IMR-90 (cell line): Measurements from ENCODE around the gene TMEM131. TPM values are rescaled to one million over a fixed set of nuclear protein-coding genes. Genes with fewer than 3 reads are reported as not detected.

Experiments used
- ATAC-seq: fragments of 200-7000 bp; cut with Tn5 transposase; 2 replicates; pipeline ENCODE4 v1.9.1; 2020; ENCODE audit warnings: low read depth, mild to moderate bottlenecking, moderate library complexity
- BruUV-seq: library from RNA; stranded (reverse); fragments of 400-500 nt; replicated peaks from 2 replicates; lab custom pipeline; 2021; lab: Mats Ljungman, UMichigan
- CTCF ChIA-PET: fragments of 300-600 bp; formaldehyde crosslinking; extraction: SDS; loops from one replicate; lab custom pipeline; 2021; ENCODE audit warnings: antibody characterized with exemption; lab: Yijun Ruan, JAX
- POLR2A ChIA-PET: fragments of 300-600 bp; sonication (Branson Sonifier 250); formaldehyde crosslinking; loops from one replicate; lab custom pipeline; 2022; ENCODE audit warnings: antibody characterized with exemption; ENCODE audit not compliant: unreplicated experiment; lab: Charles Lee
- DNase-seq: peaks from one replicate; pipeline ENCODE4 v3.0.0; 2013
- H2AFZ ChIP-seq: replicated peaks from 2 replicates; pipeline ENCODE3; 2013; ENCODE audit warnings: low read length, mild to moderate bottlenecking; ENCODE audit not compliant: poor library complexity
- H2AK5ac ChIP-seq: 2 replicates; pipeline ENCODE4 v1.6.1; 2013; ENCODE audit warnings: low read depth, low read length, inconsistent platforms
- H2AK9ac ChIP-seq: replicated peaks from 2 replicates; pipeline ENCODE3; 2013; ENCODE audit warnings: mild to moderate bottlenecking, low read depth, low read length, moderate library complexity; ENCODE audit not compliant: poor library complexity
- H2BK120ac ChIP-seq: 2 replicates; pipeline ENCODE4 v1.6.1; 2013; ENCODE audit warnings: low read depth, low read length, inconsistent platforms
- H2BK15ac ChIP-seq: 3 replicates; pipeline ENCODE4 v1.6.1; 2013; ENCODE audit warnings: low read depth, low read length, inconsistent platforms
- H2BK20ac ChIP-seq: 2 replicates; pipeline ENCODE4 v1.6.1; 2013; ENCODE audit warnings: low read depth, mild to moderate bottlenecking, inconsistent platforms, low read length, moderate library complexity
- H2BK5ac ChIP-seq: 2 replicates; pipeline ENCODE4 v1.6.1; 2013; ENCODE audit warnings: mild to moderate bottlenecking, low read depth, low read length, inconsistent platforms; ENCODE audit not compliant: poor library complexity, severe bottlenecking
- H3K14ac ChIP-seq: replicated peaks from 2 replicates; pipeline ENCODE4 v1.6.1; 2013; ENCODE audit warnings: low read depth, low read length, inconsistent platforms
- H3K18ac ChIP-seq: 2 replicates; pipeline ENCODE4 v1.6.1; 2013; ENCODE audit warnings: low read depth, low read length, control low read depth
- H3K23ac ChIP-seq: 2 replicates; pipeline ENCODE4 v1.6.1; 2013; ENCODE audit warnings: low read depth, low read length, inconsistent platforms
- H3K27ac ChIP-seq: 2 replicates; pipeline ENCODE4 v1.5.1; 2013; ENCODE audit warnings: mild to moderate bottlenecking, control low read depth, low read length; ENCODE audit not compliant: insufficient read depth
- H3K27me3 ChIP-seq: 2 replicates; pipeline ENCODE4 v1.6.1; 2013; ENCODE audit warnings: low read length; ENCODE audit not compliant: control insufficient read depth, insufficient read depth
- H3K36me3 ChIP-seq: 2 replicates; pipeline ENCODE4 v1.6.1; 2013; ENCODE audit warnings: low read length, mixed read lengths; ENCODE audit not compliant: control insufficient read depth, insufficient read depth
- H3K4ac ChIP-seq: 2 replicates; pipeline ENCODE4 v1.6.1; 2013; ENCODE audit warnings: low read depth, low read length, inconsistent platforms
- H3K4me1 ChIP-seq: 2 replicates; pipeline ENCODE4 v1.6.1; 2013; ENCODE audit warnings: low read length, mixed read lengths; ENCODE audit not compliant: control insufficient read depth, insufficient read depth
- H3K4me2 ChIP-seq: 2 replicates; pipeline ENCODE4 v1.6.1; 2013; ENCODE audit warnings: low read depth, mild to moderate bottlenecking, control low read depth, low read length, moderate library complexity
- H3K4me3 ChIP-seq: 2 replicates; pipeline ENCODE4 v1.5.1; 2013; ENCODE audit warnings: low read depth, mild to moderate bottlenecking, control low read depth, low read length, moderate library complexity; ENCODE audit not compliant: insufficient read depth
- H3K56ac ChIP-seq: 2 replicates; pipeline ENCODE4 v1.6.1; 2013; ENCODE audit warnings: low read length, inconsistent platforms; ENCODE audit not compliant: insufficient read depth; ENCODE audit errors: extremely low read depth
- H3K79me1 ChIP-seq, 2 experiments: 2 replicates each; pipeline ENCODE4 v1.6.1; 2013; ENCODE audit warnings: low read length in 2 of 2, inconsistent platforms in 1 of 2, low read depth in 1 of 2
- H3K9ac ChIP-seq: 2 replicates; pipeline ENCODE4 v1.6.1; 2013; ENCODE audit warnings: low read depth, low read length, control low read depth
- H3K9me1 ChIP-seq: 2 replicates; pipeline ENCODE4 v1.6.1; 2013; ENCODE audit warnings: low read length, inconsistent platforms; ENCODE audit not compliant: insufficient read depth
- H3K9me3 ChIP-seq: 2 replicates; pipeline ENCODE4 v1.6.1; 2013; ENCODE audit warnings: low read length; ENCODE audit not compliant: control insufficient read depth, insufficient read depth
- H4K20me1 ChIP-seq: 2 replicates; pipeline ENCODE4 v1.6.1; 2013; ENCODE audit warnings: low read length, inconsistent platforms; ENCODE audit not compliant: insufficient read depth
- H4K5ac ChIP-seq: 2 replicates; pipeline ENCODE4 v1.6.1; 2013; ENCODE audit warnings: mild to moderate bottlenecking, low read depth, low read length, control low read depth
- H4K8ac ChIP-seq, 2 experiments: 2 replicates each; pipeline ENCODE4 v1.6.1; 2013; ENCODE audit warnings: low read depth in 2 of 2, low read length in 2 of 2, control low read depth in 1 of 2, inconsistent platforms in 1 of 2
- H4K91ac ChIP-seq: 2 replicates; pipeline ENCODE4 v1.6.1; 2013; ENCODE audit warnings: low read depth, low read length, inconsistent platforms; ENCODE audit not compliant: insufficient read depth
- BHLHE40 ChIP-seq: fragments of 150-350 bp; IDR thresholded peaks from 2 replicates; pipeline ENCODE4 v1.6.1; 2016; ENCODE audit warnings: mild to moderate bottlenecking, low read depth, low read length
- CEBPB ChIP-seq: IDR thresholded peaks from 2 replicates; pipeline ENCODE4 v1.6.1; 2012; ENCODE audit warnings: low read depth, low read length, improper control_type of control experiment
- CHD1 ChIP-seq: IDR thresholded peaks from 2 replicates; pipeline ENCODE4 v1.6.1; 2012; ENCODE audit warnings: low read depth, low read length, improper control_type of control experiment
- ELK1 ChIP-seq: fragments of 150-350 bp; IDR thresholded peaks from 2 replicates; pipeline ENCODE4 v1.6.1; 2016; ENCODE audit warnings: low read depth, mild to moderate bottlenecking, low read length, moderate library complexity, borderline replicate concordance
- FOS ChIP-seq: fragments of 150-350 bp; IDR thresholded peaks from 2 replicates; pipeline ENCODE4 v1.6.1; 2016; ENCODE audit warnings: low read depth, low read length
- MAFK ChIP-seq: IDR thresholded peaks from 2 replicates; pipeline ENCODE4 v1.6.1; 2012; ENCODE audit warnings: low read depth, low read length, improper control_type of control experiment
- MAZ ChIP-seq: IDR thresholded peaks from 2 replicates; pipeline ENCODE4 v1.6.1; 2012; ENCODE audit warnings: low read depth, mild to moderate bottlenecking, low read length, improper control_type of control experiment, moderate library complexity, borderline replicate concordance
- MXI1 ChIP-seq: IDR thresholded peaks from 2 replicates; pipeline ENCODE4 v1.6.1; 2012; ENCODE audit warnings: low read depth, mild to moderate bottlenecking, low read length, moderate library complexity, borderline replicate concordance
- POLR2A ChIP-seq: IDR thresholded peaks from 2 replicates; pipeline ENCODE4 v1.6.1; 2012; ENCODE audit warnings: mild to moderate bottlenecking, low read depth, low read length
- RAD21 ChIP-seq: IDR thresholded peaks from 2 replicates; pipeline ENCODE4 v1.6.1; 2012; ENCODE audit warnings: low read length, improper control_type of control experiment
- RCOR1 ChIP-seq: IDR thresholded peaks from 2 replicates; pipeline ENCODE4 v1.6.1; 2012; ENCODE audit warnings: mild to moderate bottlenecking, low read length, improper control_type of control experiment; ENCODE audit not compliant: insufficient replicate concordance
- RFX5 ChIP-seq: IDR thresholded peaks from 2 replicates; pipeline ENCODE4 v1.8.0; 2012; ENCODE audit warnings: low read depth, mild to moderate bottlenecking, low read length, moderate library complexity
- SMC3 ChIP-seq: fragments of 150-350 bp; IDR thresholded peaks from 2 replicates; pipeline ENCODE4 v1.6.1; 2016; ENCODE audit warnings: low read depth, mild to moderate bottlenecking, antibody characterized with exemption, low read length, moderate library complexity
- WGBS, 2 experiments: methylation state at CpG; one replicate each; pipeline versions ENCODE4 v1.1.5 to v1.1.7; 2013; ENCODE audit warnings: missing lambda C conversion rate in 2 of 2; ENCODE audit not compliant: insufficient read length in 1 of 2; ENCODE audit errors: extremely low coverage in 2 of 2; 5-methylcytosine and 5-hydroxymethylcytosine counted together
- dilution Hi-C: fragments of 300-500 bp; cut with HindIII; formaldehyde crosslinking; loops from one replicate; pipeline ENCODE4 v1.14.3; 2018; ENCODE audit warnings: low sequenced_read_pairs; ENCODE audit not compliant: unreplicated experiment
- in situ Hi-C: fragments of 300-500 bp; cut with MboI; formaldehyde crosslinking; loops from 3 replicates; pipeline ENCODE4 v1.14.3; 2019; ENCODE audit warnings: low sequenced_read_pairs, inconsistent platforms, mixed read lengths
- intact Hi-C: fragments of 100-400 bp; cut with micrococcal nuclease; formaldehyde crosslinking; loops from 2 replicates; pipeline ENCODE4 v1.10.0; 2022
- polyA plus RNA-seq, 3 experiments: library from polyadenylated mRNA; depleted of rRNA; stranded (reverse); fragments of >200 nt; gene quantifications; 2 replicates each; pipeline ENCODE4 v1.2.3, GENCODE V29; 2012; ENCODE audit warnings: low replicate concordance in 1 of 3
- total RNA-seq: library from RNA; depleted of rRNA; stranded (reverse); fragments of >200 nt; gene quantifications from 2 replicates; pipeline ENCODE4 v1.2.3, GENCODE V29; 2012
- TF ChIP-seq, protein P1 (sequence below): fragments of 150-350 bp; IDR thresholded peaks from 2 replicates; pipeline ENCODE4 v1.6.1; 2017; ENCODE audit warnings: mild to moderate bottlenecking, antibody characterized with exemption, low read length, low read depth

The TMEM131 gene
- total and polyA plus RNA-seq, 2 of the 4 experiments (the other 2 are of a cell fraction), result 13.3 to 14.0 TPM

- TF ChIP-seq RFX5, result no peak
- TF ChIP-seq POLR2A, result no peak
- TF ChIP-seq MAFK, result no peak
- TF ChIP-seq, protein P1, sequence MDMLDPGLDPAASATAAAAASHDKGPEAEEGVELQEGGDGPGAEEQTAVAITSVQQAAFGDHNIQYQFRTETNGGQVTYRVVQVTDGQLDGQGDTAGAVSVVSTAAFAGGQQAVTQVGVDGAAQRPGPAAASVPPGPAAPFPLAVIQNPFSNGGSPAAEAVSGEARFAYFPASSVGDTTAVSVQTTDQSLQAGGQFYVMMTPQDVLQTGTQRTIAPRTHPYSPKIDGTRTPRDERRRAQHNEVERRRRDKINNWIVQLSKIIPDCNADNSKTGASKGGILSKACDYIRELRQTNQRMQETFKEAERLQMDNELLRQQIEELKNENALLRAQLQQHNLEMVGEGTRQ, result no peak
- TF ChIP-seq MAZ, result no peak
- TF ChIP-seq SMC3, result no peak
- no peak for TF ChIP-seq BHLHE40
- TF ChIP-seq ELK1, result no peak
- TF ChIP-seq RAD21, result no peak
- no peak for TF ChIP-seq CEBPB
- no peak for TF ChIP-seq CHD1
- no peak for TF ChIP-seq FOS
- no peak for TF ChIP-seq RCOR1
- TF ChIP-seq MXI1, result no peak
- peaks cover 33% of the 10 kb centered on the region for H4K20me1 ChIP-seq
- 0 out of 2 replicates have a peak overlapping the region, but pooled peaks have one; percentile 73 for H3K14ac ChIP-seq
- CTCF ChIA-PET, result no interaction called here
- H3K23ac ChIP-seq, result peak overlapping the region; percentile 74; the same call in 1 of the 2 replicates
- peaks cover 3% of the 10 kb centered on the region for H3K9me1 ChIP-seq
- H4K8ac ChIP-seq, result no peak overlapping the region; a peak in 1 of 4 replicates
- H2AFZ ChIP-seq, result no peak overlapping the region
- dilution Hi-C loops, result no loop called here
- no peak overlapping the region for H2BK20ac ChIP-seq
- in situ Hi-C loops, result no loop called here
- H2BK120ac ChIP-seq, result no peak overlapping the region
- intact Hi-C loops, result loop anchor here (2.0 to 10.0 kb wide), 3 partner anchors 82 to 280 kb away; no protein-coding TSS in a partner anchor
- TSS peak; percentile 31 for BruUV-seq
- POLR2A ChIA-PET, result no interaction called here
- H2AK5ac ChIP-seq, result no peak overlapping the region
- no peak for DNase-seq
- peak overlapping the region; percentile 43; the same call in 1 of the 2 replicates for H3K18ac ChIP-seq
- H3K56ac ChIP-seq, result peak overlapping the region; percentile 92; the same call in 1 of the 2 replicates
- H3K27me3 ChIP-seq, result no peaks in the 10 kb centered on the region
- peaks cover 2% of the 10 kb centered on the region; the same call in 1 of the 2 replicates for H3K4me1 ChIP-seq
- peak overlapping the region; percentile 92 for H3K9ac ChIP-seq
- WGBS, 2 experiments, result no CpG with 5 or more reads among the region's 4 CpGs
- no peak overlapping the region for H4K5ac ChIP-seq
- no peak overlapping the region for H4K91ac ChIP-seq
- H2AK9ac ChIP-seq, result no peak overlapping the region
- H3K36me3 ChIP-seq, result no peaks in the 10 kb centered on the region
- no peak for ATAC-seq
- H3K4ac ChIP-seq, result no peak overlapping the region; the same call in 1 of the 2 replicates
- peak overlapping the region; percentile 99 for H2BK5ac ChIP-seq
- no peak overlapping the region for H2BK15ac ChIP-seq
- H3K27ac ChIP-seq, result peak overlapping the region; percentile 33; the same call in 1 of the 2 replicates
- peak overlapping the region; percentile 90 for H3K4me2 ChIP-seq
- no peaks in the 10 kb centered on the region for H3K9me3 ChIP-seq
- H3K79me1 ChIP-seq, result peaks cover 10 to 30% of the 10 kb centered on the region in 2 experiments; a peak in 3 of 4 replicates
- peak overlapping the region; percentile 87 for H3K4me3 ChIP-seq
Observed at GRCh38 chr2:97994476-97994875, 1.3 kb downstream of the TMEM131 start.
